IPS-NIHi11 (cell line): ENCODE measurements around the gene SLC27A1.
"Not testable (repeated sequence)": the region's sequence is repeated elsewhere in the genome, so short reads cannot be mapped to it uniquely, and the experiment has no call there.

Experiments
- DNase-seq: peaks from one replicate; pipeline ENCODE4 v3.0.0; 2012; ENCODE audit warnings: mixed read lengths, low spot score

The SLC27A1 gene

DNA sequence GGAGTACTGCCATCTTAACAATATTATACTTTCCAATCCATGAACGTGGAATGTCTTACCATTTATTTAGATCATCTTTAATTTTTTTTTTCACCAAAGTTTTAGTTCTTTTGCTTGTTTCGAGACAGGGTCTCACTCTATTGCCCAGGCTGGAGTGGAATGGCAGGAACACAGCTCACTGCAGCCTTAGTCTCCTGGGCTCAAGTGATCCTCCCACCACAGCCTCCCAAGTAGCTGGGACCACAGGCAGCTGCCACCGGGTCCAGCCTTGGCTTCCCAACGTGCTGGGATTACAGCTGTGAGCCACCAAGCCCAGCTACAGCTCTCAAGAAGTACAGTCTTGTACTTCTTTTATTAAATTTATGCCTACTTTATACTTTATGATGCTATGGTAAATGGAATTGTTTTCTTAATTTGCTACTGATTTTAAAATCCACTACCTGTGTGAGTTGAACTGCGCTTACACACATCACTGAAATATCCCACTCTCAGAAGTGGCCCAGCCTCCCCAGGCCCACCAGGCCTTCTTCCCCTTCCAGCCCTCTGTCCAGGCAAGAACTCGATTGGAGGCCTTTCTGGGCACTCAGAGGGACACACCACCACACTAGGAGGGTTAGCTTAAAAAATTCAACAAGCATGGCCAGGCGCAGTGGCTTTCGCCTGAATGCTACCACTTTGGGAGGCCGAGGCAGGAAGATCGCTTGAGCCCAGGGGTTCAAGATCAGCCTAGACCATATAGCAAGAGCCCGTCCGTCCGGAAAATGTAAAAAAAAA lies 40.1 kb downstream of the SLC27A1 start:
- no peak for DNase-seq

DNA sequence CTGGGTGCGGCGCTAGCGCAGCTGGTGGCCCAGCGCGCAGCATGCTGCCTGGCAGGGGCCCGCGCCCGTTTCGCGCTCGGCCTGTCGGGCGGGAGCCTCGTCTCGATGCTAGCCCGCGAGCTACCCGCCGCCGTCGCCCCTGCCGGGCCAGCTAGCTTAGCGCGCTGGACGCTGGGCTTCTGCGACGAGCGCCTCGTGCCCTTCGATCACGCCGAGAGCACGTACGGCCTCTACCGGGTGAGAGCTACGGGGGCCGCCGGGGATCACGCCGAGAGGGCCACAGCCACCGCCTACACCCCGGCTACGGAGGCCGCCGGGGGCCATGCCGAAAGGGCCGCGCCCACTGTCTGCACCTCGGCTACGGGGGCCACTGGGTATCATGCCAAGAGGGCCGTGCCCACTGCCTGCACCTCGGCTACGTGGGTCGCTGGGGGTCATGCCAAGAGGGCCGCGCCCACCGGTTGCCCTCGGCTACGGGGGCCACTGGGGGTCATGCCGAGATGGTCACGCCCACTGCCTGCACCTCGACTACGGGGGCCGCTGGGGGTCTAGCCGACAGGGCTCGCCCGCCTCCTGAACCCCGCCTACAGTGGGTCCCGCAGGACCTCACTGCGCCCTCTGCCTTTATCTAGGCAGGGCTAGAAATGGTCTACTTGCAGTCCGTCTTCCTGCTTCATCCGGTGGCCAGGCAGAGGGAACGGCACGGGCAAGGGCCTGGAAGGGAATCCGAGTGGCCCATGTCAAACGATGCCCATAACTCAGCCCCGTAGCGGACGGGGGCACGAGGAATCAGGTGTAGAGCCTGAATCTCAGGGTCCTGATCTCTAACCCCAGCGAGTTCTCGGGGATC lies 41.6 kb downstream of the SLC27A1 start:
- peak; percentile 85 for DNase-seq

DNA sequence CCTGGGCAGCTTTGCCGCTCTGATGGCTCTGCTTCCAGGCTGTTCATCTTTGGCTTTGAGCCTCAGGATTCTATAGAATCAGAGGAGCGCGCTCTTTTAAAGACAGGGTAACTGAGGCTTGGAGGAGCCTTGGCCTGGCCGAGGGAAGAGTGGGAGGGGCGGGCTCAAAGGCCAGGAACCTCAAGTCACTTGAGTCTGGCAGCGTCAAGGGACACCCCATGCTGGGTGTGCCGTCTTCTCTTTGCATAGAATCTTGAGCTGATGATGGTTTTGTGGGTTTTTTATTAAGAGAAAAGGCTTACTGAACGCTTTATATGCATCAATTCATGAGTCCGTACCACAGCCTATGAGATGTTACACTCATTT lies 42.2 kb downstream of the SLC27A1 start:
- no peak for DNase-seq

DNA sequence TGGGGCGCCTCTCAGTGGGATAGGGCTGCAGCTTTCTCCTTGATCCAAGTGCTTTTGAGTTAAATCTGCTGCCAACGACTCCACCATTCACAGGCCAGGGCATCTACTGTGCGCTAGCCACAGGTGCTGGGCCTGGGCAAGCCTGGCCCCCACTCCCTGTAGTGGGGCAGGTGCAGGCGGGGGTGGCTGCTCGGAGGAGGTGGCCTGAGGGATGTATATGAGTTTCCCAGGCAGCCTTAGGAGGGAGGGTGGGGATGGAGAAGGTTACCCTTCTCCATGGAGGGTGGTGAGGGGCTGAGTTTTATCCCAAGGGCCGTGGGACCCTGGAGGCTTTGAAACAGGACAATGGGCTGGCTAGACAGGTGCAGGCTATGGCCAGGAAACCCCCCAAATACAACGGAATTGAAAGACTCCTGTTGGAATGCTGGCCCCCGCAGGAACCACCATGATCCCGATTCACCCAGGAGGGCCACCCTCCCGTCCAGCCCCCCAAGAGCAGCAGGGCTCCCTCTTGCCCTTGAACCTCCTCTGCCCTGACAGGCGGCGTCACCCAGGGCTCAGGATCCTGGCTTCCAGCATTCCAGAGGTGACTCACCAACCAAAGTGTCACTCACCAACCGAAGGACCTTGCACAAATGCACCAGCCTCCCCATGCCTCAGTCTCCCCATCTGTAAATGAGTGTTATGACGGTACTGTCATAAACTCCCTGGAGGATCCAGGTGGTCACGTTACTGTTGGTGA lies 45.3 kb downstream of the SLC27A1 start:
- DNase-seq = no peak

GRCh38 chr19:17517898-17518297 lies 47.6 kb downstream of the SLC27A1 start:
- DNase-seq = no peak

DNA sequence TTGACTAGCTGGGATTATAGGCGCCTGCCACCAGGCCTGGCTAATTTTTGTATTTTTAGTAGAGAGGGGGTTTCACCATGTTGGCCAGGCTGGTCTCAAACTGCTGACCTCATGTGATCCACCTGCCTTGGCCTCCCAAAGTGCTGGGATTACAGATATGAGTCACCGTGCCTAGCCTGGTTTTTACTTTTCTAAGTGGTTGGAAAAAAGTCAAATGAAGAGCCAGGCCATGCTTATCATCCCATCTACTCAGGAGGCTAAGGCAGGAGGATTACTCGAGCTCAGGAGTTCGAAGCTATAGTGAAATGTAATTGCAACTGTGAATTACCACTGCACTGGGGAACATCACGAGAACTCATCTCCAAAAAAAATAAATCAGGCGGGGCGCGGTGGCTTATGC lies 48.3 kb downstream of the SLC27A1 start:
- not testable (repeated sequence) for DNase-seq

GRCh38 chr19:17519967-17520366 lies 49.6 kb downstream of the SLC27A1 start:
- DNase-seq = no peak

- no peak for DNase-seq
These were observed 50.5 kb downstream of the SLC27A1 start for GRCh38 chr19:17520865-17521264.

- no peak for DNase-seq
These were observed 52.9 kb downstream of the SLC27A1 start for GRCh38 chr19:17522988-17523872.

DNA sequence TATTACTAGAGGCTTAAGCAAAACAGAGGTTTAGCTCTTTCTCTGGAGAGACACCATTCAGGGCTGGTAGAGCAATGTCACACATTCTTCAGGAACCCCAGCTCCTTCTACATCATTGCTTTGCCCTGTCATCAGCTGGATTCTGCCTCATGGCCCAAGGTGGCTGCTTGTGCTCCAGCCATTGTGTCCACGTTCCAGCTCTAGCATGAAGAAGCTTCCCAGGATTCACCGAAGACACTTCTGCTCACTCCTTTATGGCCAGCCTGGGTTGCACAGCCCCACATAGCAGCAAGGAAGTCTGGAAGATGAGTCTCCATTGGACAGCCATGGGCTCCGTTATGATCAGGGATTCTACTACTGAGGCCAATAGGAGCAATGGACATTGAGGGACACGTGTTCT lies 54.3 kb downstream of the SLC27A1 start:
- DNase-seq = no peak

DNA sequence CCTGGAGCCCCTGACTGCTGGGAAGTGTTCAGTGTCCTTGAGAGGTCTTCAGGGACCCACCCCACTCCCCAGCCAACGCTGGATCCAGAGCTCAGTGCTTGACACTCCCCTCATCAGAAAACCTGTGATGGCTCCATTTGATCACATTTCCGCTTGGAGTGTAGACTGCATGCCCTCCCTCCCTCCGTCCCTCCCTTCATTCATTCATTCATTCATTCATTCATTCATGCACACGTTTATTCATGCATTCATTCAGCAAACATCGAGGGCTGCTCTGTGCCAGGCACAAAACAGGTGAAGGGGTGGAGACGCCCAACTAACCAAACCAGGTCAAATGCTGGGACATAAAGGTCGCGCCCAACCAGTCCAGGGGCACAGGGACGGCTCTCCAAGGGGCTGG lies 54.8 kb downstream of the SLC27A1 start:
- no peak for DNase-seq

- no peak for DNase-seq
These were observed 56.6 kb downstream of the SLC27A1 start for GRCh38 chr19:17526922-17527321.

DNA sequence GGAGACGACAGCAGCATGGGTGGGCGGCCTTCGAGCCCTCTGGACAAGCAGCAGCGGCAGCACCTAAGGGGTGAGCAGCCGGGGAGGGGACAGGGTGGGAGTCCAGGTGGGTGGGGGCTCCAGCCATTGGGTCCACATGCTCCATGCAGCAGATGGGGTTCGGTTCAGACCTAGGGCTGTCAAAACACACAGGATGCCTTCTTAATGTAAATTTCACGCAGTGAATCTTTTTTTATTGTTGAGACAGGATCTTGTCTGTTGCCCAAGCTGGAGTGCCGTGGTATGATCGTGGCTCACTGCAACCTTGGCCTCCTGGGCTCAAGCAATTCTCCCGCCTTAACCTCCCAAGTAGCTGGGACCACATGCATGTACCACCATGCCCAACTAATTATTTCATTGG lies 57.0 kb downstream of the SLC27A1 start:
- DNase-seq = no peak

DNA sequence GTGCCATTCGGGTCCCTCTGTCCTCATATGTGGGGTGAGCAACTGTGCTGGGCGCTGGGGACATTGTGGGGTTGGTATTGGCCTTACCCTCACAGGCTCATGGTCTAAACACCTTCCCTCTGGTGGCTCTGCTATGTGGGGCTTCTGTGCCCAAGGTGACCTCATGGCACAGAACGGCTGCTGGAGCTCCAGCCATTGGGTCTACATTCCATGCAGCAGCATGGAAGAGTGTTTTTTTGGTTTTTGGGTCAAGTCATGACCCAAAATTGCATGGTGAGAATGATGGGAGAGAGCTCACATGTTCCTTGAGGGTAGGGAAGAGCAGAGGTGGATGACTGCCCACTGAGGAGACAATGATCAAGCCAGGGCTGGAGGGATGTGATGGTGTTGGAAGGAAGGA lies 58.3 kb downstream of the SLC27A1 start:
- no peak for DNase-seq

GRCh38 chr19:17529239-17530158 lies 59.2 kb downstream of the SLC27A1 start:
- DNase-seq = no peak

GRCh38 chr19:17530586-17530985 lies 60.3 kb downstream of the SLC27A1 start:
- DNase-seq = peak; percentile 71

DNA sequence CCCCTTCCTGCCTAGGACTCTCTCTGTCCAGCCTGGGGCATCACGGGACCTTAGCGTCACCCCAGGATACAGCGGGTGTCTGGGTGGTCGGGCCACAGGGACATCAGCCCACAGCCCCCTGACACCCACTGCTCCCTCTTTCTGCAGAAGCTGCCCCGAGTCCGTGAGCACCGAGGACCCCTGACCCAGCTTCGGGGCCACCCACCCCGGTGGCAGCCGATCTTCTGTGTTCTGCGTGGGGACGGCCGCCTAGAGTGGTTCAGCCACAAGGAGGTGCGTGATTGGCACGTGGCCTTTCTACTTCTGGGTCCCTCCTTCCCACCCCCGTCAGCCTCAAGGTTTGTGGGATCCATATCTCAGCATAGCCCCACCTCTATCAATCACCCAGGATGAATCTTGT lies 61.8 kb downstream of the SLC27A1 start:
- no peak for DNase-seq

DNA sequence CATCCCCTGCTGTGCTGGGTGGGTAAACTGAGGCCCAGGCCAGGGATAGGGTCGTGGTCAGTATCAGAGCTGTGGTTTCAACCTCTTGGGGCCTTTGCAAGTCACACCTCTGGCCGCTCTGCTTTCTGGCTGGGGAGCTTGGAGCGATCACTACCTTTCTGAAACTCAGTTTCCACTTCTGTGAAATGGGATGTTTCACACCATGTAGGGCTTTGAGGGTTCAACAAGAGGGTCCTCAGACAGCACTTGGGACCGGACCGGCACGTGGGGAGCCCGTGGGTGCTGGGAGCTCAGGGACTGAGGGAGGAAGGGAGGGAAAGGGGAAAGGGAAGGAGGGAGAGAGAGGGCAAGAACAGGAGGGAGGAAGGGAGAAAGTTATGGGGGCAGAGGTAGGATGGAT lies 62.2 kb downstream of the SLC27A1 start:
- DNase-seq = no peak

- DNase-seq = no peak
These were observed 64.4 kb downstream of the SLC27A1 start for GRCh38 chr19:17534767-17535166.

DNA sequence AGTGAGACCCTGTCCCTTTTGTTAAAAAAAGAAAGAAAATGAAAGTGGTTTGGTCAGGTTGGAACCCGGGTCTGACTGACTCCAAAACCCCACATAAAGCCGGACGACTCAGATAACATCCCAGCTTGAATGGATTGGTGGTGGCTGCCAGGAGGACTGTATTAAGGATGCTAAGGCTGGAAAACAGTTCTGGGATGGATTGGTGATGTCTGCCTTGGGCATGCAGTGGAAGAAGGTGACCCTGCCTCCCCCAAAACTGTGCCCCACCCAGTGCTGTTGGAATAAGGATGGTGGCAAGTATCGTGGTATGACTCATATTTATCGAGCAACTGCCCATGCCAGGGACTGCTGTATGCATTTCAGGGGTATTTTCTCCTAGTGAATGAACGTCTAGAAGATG lies 66.6 kb downstream of the SLC27A1 start:
- DNase-seq = no peak
